ENCODE results near the gene FRMD8. TPM values are rescaled to one million over a fixed set of nuclear protein-coding genes. Genes with fewer than 3 reads are reported as not detected.
A peak's percentile ranks its signal among the peaks of the same experiment; 100 is the strongest.

The FRMD8 gene
- total and polyA plus RNA-seq, 2 of the 8 experiments (the other 6 are each of a cell fraction or from before 2014, with no cell fraction given), result 15.0 to 19.2 TPM

DNA sequence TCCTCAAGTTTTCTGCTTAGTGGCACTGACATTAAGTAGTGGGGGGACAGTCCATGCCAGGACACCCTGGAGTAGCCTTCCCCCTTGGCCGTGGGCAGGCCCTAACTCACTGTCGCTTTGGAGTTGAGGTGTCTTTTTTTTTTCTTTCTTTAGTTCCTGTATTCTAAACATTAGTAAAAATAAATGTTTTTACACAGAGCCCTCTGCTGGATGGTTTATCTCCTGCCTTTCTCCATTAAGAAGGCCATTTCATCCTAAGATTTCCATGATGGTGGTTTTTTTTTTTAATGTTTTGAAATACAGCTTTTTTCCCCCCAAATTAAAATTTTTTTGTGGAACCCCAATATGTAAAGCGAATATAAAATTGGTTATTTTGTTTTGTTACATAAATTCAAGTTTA, 33.7 kb upstream of the FRMD8 start:
- FAIRE-seq (no peak), DNase-seq (ENCODE audit: low read depth in 1 of 2, low spot score in 2 of 2) (no peak)
- H4K91ac ChIP-seq (replicated peaks; ENCODE audit: insufficient read length, low read length), result no peak overlapping the region
- no peak overlapping the region for H3K56ac ChIP-seq (replicated peaks; ENCODE audit: insufficient read length, low read depth, low read length)
- POLR2A ChIA-PET (ENCODE audit: partially characterized antibody), result interaction anchor here (0.9 to 3.9 kb wide), 7 partner anchors 10 to 218 kb away, joined by 3 to 20 read pairs (median 4); partner anchors contain the start of gene DPF2
- peaks cover 2 to 8% of the 10 kb centered on the region in 2 experiments for H4K20me1 ChIP-seq (replicated peaks in 1 of 2; ENCODE audit: control insufficient read depth in 1 of 2, insufficient read depth in 2 of 2, low read length in 2 of 2)
- H3K36me3 ChIP-seq (ENCODE audit: control insufficient read depth in 2 of 4, insufficient read depth in 4 of 4, low read length in 3 of 4), result peaks cover 18 to 49% (median 31%) of the 10 kb centered on the region in 4 experiments
- H2BK20ac ChIP-seq (ENCODE audit: low read length), result no peak overlapping the region
- H3K23me2 ChIP-seq (ENCODE audit: low read depth, low read length), result peaks cover 9% of the 10 kb centered on the region
- no peak overlapping the region for H3K9ac ChIP-seq (replicated peaks in 1 of 4; ENCODE audit: extremely low read depth in 1 of 4, low read depth in 3 of 4, low read length in 3 of 4)
- H3K9me3 ChIP-seq (ENCODE audit: insufficient read depth in 2 of 2, low read depth in 1 of 2, low read length in 1 of 2), result no peaks in the 10 kb centered on the region
- CTCF ChIA-PET (ENCODE audit: partially characterized antibody), result interaction anchor here (0.6 to 6.3 kb wide), 15 partner anchors 8 to 188 kb away, joined by 3 to 27 read pairs (median 3); partner anchors contain the start of gene DPF2
- H3K14ac ChIP-seq (ENCODE audit: insufficient read length), result no peak overlapping the region
- no peak overlapping the region for H3K18ac ChIP-seq (ENCODE audit: extremely low read depth, low read length)
- H3K4me1 ChIP-seq (replicated peaks in 1 of 4; ENCODE audit: control insufficient read depth in 3 of 4, insufficient read depth in 4 of 4, low read length in 3 of 4), result peaks cover 0 to 10% (median 3%) of the 10 kb centered on the region in 4 experiments; a peak in 5 of 7 replicates
- no peak overlapping the region for H2AFZ ChIP-seq (ENCODE audit: low read length)
- no peak overlapping the region for H3K23ac ChIP-seq (ENCODE audit: insufficient read length)
- no peaks in the 10 kb centered on the region for H3K79me1 ChIP-seq (ENCODE audit: low read depth, low read length)
- H3K27me3 ChIP-seq (replicated peaks in 1 of 4; ENCODE audit: control insufficient read depth in 3 of 4, extremely low read depth in 1 of 4, insufficient read depth in 3 of 4, low read length in 3 of 4), result peaks cover 7 to 26% (median 19%) of the 10 kb centered on the region in 4 experiments
- no peak overlapping the region for H2BK120ac ChIP-seq (replicated peaks; ENCODE audit: low read depth, low read length)
- no peak overlapping the region for H2BK15ac ChIP-seq (ENCODE audit: low read length)
- no peak overlapping the region for H2AK5ac ChIP-seq (ENCODE audit: low read depth, low read length)
- H3K27ac ChIP-seq (ENCODE audit: low read depth, low read length), result no peak overlapping the region
- H3K4ac ChIP-seq (replicated peaks; ENCODE audit: insufficient read length, low read depth, low read length), result no peak overlapping the region
- H2BK5ac ChIP-seq (ENCODE audit: low read depth, low read length), result no peak overlapping the region
- TF ChIP-seq, protein P1, sequence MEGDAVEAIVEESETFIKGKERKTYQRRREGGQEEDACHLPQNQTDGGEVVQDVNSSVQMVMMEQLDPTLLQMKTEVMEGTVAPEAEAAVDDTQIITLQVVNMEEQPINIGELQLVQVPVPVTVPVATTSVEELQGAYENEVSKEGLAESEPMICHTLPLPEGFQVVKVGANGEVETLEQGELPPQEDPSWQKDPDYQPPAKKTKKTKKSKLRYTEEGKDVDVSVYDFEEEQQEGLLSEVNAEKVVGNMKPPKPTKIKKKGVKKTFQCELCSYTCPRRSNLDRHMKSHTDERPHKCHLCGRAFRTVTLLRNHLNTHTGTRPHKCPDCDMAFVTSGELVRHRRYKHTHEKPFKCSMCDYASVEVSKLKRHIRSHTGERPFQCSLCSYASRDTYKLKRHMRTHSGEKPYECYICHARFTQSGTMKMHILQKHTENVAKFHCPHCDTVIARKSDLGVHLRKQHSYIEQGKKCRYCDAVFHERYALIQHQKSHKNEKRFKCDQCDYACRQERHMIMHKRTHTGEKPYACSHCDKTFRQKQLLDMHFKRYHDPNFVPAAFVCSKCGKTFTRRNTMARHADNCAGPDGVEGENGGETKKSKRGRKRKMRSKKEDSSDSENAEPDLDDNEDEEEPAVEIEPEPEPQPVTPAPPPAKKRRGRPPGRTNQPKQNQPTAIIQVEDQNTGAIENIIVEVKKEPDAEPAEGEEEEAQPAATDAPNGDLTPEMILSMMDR (IDR thresholded peaks at IDR 0.05; ENCODE audit: control extremely low read depth in 1 of 3, insufficient read depth in 1 of 3, low read depth in 1 of 3, low read length in 3 of 3), result peak in 1 of 3 experiments; percentile 15; a peak in 1 of 4 replicates
- TF ChIP-seq CHD2 (IDR thresholded peaks at IDR 0.05; ENCODE audit: low read length), result no peak
- TF ChIP-seq ASH2L (IDR thresholded peaks at IDR 0.05; ENCODE audit: low read length), result no peak
- TF ChIP-seq YY1 (IDR thresholded peaks at IDR 0.05; ENCODE audit: low read depth, low read length), result no peak
- TF ChIP-seq KDM5A (IDR thresholded peaks at IDR 0.05; ENCODE audit: low read length), result no peak
- TF ChIP-seq CBX8 (IDR thresholded peaks at IDR 0.05; ENCODE audit: borderline replicate concordance, low read depth, low read length), result no peak
- whole genome bisulfite sequencing, 2 experiments (ENCODE audit: extremely low coverage in 1 of 2, insufficient coverage in 1 of 2, insufficient read length in 1 of 2, insufficient replicate concordance in 2 of 2, low coverage in 1 of 2, low lambda C conversion rate in 2 of 2, missing lambda C conversion rate in 1 of 2), result 84% methylated on average over 3 of the region's 3 CpGs; no CpG with 5 or more reads in 1 of the 2 experiments
- H2BK12ac ChIP-seq (ENCODE audit: low read depth, low read length), result no peak overlapping the region
- H3K79me2 ChIP-seq (ENCODE audit: control insufficient read depth in 1 of 2, insufficient read depth in 2 of 2, low read length in 2 of 2), result no peaks in the 10 kb centered on the region
- no peak overlapping the region for H4K5ac ChIP-seq (ENCODE audit: insufficient read length, low read depth, low read length)
- H4K8ac ChIP-seq (ENCODE audit: extremely low read depth, insufficient read depth, low read length), result no peak overlapping the region
- no peak overlapping the region for H3K4me2 ChIP-seq (ENCODE audit: insufficient read depth in 1 of 2, low read depth in 2 of 2, low read length in 2 of 2)
- H3K4me3 ChIP-seq (ENCODE audit: extremely low read depth in 1 of 4, insufficient read depth in 2 of 4, low read depth in 3 of 4, low read length in 4 of 4), result no peak overlapping the region

Measured in H1 (cell line).